Esophagus muscularis mucosa (tissue), 2 donors: ENCODE data around the gene WBP2.

Experiments used
- EP300 ChIP-seq: sonication (generic); formaldehyde crosslinking; IDR thresholded peaks from one replicate; pipeline ENCODE4 v1.6.1; 2017; ENCODE audit warnings: antibody characterized with exemption
- POLR2A ChIP-seq: fragments of 450-650 bp; IDR thresholded peaks from one replicate; pipeline ENCODE4 v1.6.1; 2017; ENCODE audit warnings: antibody characterized with exemption, moderate library complexity, mild to moderate bottlenecking, low read depth

GRCh38 chr17:75875182-75875939, 20.2 kb upstream of the WBP2 start:
- TF ChIP-seq EP300 (no peak), POLR2A (no peak)
